ENCODE data around the gene MLLT10.

- TF ChIP-seq EZH2 (IDR thresholded peaks at IDR 0.05; ENCODE audit: borderline replicate concordance, low read length), result no peak
- no peak for TF ChIP-seq CTCF (IDR thresholded peaks at IDR 0.05; ENCODE audit: low read length)
Measured at GRCh38 chr10:21600804-21601433, 66.9 kb downstream of the MLLT10 start.
